GM18526 (cell line): ENCODE results near the gene XRCC1.

Experiments used
- POLR2A ChIP-seq: IDR thresholded peaks from 3 replicates; pipeline ENCODE4 v1.6.1; 2011; ENCODE audit not compliant: insufficient read length; ENCODE audit errors: extremely low read depth

The XRCC1 gene

DNA sequence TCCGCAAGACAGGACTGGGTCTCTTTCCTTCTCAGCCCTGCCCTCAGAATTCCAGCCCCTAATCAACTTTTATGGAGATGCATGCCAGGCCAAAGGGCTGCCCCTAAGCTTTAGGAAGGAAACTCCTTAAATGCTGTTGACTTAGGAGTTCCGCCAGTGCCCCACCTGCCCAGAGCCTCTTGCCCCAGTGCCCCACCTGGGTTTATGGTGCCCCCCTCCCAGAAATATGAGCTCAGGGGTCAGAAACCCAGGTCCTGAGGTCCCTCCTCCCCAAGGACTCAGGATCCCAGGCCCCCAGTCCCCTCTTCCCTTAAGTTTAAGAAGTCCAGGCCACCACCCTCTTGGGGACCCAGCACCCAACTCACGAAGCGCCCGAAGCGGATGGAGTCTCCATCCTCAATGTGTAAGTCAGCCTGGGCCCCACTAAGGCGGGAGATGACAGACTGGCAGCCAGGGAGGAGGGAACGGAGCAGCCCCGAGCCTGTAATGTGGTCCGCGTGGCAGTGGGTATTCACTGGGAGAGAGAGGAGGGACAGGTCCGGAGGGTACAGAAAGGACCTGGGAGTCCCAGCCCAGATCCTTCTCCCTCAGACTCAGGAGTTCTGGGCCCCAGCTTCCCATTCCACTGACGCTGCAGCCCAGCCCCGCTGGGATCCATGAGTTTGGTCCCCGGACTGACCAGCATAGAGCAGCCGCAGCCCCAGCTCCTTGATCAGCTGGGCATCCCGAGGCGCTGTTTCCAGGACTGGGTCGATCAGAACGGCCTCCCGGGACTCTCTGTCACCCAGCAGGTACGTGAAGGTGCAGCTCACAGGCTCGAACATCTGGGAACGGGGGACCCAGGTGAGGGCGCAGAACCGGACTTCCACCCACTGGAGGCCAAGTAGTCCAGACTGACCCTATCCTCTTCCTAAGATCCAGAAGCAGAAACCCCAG is 49.2 kb downstream of the XRCC1 start:
- TF ChIP-seq POLR2A: no peak

DNA sequence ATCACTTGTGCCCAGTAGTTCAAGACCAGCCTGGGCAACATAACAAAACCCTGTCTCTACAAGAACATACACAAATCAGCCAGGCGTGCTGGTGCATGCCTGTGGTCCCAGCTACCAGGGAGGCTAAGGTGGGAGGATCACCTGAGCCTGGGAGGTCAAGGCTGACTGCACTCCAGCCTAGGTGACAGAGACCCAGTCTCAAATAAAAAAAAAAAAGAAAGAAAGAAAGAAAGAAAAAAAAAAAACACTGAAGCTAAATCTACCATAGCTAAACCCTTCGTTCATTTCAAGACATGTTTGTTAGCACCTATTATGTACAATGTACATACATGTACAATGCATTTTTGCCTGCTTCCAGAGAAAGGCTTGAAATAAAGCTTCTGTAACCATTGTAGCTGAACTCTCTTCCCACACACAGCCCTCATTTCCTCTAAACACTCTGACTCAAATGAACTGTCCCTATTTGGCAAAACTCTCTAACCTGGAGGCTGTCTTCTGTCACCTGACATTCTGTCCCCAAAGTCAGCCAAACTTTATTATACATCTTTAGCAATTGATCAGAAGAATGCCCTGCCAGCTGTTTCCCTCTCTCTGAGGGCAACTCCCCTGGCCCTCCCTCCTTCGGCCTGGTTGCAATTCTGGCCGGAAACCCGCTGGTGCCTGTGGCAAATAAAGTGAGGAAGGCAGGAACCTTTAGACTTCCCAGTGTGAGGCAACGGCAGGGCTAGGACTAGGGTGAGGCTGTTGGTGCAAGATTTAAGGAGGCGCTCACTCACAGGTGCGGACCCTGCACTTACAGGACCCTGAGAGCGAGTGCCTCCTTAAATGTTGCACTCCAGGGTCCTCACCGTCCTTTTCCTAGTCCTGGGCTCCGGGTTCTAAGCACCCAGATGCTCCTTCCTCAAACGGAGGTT is 50.1 kb downstream of the XRCC1 start:
- TF ChIP-seq POLR2A: no peak

DNA sequence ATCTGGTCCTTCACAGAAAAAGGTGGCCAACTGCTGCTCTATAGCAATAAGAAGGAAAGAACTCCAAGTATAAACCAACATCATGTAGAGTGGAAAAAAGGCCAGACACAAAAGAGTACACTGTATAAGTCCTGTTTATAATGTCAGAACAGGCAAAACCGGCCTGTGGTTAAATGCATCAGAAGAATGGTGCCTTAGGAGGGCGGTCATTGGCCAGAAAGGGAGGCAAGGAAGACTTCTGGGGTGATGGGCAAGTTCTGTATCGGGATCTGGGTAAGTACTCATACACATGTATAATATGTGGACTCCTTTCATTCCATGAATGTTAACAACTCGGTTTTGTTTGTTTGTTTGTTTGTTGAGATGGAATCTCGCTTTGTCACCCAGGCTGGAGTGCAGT is 52.4 kb downstream of the XRCC1 start:
- TF ChIP-seq POLR2A: no peak

DNA sequence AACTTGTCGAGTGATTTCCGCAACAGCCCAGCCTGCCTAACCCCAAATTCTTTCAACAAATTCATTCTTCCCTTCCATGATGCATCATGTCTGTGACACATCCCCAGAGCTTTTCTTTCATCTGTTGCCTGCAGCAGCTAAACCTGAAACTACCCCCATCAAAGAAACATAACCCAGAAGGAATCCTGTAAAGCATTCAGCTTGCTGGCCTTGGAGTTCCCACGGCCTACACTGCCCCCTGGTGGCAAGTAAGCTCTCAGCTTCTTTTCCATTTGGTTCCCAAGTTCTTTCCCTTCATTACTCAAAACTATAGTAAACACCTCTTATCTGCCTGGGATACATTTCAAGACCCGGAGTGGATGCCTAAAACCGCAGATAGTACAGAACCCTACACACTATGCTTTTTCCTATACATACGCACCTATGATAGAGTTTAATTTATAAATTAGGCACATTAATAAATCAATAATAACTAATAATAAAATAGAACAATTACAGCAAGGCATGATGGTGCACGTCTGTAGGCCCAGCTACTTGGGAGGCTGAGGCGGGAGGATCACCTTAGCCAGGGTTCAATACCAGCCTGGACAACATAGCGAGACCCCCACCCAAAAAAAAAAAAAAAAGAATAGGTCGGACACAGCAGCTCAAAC is 55.8 kb downstream of the XRCC1 start:
- no peak for TF ChIP-seq POLR2A

DNA sequence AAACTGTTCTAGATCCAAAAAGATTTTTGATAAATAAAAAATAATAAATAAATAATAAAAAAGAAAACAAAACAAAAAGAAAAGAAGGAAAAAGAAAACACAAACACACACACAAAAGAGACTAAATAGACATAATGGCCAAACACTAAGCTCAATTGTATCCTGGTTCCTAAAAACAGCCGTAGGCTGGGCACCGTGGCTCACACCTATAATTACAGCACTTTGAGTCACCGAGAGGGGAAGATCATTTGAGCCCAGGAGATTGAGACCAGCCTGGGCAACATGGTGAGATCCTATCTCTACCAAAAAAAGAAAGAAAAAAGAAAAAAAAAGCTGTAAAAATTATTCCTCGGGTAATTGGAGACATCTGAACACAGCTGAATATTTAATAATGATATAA is 57.3 kb downstream of the XRCC1 start:
- TF ChIP-seq POLR2A: no peak

DNA sequence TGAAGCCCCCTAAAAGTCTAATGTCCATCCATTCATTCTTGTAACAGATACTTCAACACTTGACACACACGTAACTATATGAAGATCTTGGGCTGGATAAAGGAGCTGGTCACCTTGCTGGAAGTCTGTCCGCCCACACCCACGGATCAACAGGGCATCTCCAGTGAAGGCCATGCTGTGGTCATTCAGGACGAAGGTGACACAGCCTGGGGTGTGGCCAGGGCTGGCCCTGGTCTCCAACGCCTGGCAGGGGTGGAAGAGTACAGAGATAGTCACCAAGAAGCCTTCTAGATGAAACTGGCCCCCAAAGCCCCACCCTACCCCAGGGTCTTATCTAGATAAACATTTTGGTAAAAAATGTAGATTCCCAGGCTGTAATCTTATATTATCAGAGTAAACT is 64.0 kb downstream of the XRCC1 start:
- no peak for TF ChIP-seq POLR2A

DNA sequence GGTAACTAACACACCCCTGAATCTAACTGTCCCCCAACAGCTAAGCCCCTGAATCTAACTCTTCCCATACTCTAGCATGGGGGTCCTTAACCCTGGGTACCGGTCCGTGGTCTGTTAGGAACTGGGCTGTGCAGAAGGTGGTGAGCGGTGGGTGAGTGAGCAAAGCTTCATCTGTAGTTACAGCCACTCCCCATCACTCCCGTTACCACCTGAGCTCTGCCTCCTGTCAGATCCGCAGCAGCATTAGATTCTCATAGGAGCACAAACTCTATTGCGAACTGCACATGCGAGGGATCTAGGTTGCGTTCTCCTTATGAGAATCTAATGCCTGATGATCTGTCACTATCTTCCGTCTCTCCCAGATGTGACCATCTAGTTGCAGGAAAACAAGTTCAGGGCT is 64.6 kb downstream of the XRCC1 start:
- TF ChIP-seq POLR2A: no peak

DNA sequence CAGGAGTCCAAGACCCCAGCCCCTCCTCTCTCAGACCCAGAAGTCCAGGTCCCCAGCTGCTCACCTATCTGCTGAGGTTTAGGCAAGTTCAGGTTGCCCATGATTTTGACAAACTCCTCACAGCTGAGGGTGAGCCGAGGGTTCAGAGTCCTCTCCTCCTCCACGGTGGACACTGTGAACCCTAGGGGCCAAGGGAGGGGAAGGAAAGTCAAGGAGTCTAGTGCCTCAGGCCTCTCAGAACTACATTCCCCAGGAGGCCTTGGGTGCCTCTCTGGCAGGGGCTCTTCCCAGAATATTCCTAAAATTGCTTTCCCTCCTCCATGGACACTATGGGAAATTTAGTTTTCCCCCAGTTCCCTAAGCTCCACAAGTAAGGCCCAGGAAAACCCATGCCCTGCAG is 67.4 kb downstream of the XRCC1 start:
- TF ChIP-seq POLR2A: no peak

DNA sequence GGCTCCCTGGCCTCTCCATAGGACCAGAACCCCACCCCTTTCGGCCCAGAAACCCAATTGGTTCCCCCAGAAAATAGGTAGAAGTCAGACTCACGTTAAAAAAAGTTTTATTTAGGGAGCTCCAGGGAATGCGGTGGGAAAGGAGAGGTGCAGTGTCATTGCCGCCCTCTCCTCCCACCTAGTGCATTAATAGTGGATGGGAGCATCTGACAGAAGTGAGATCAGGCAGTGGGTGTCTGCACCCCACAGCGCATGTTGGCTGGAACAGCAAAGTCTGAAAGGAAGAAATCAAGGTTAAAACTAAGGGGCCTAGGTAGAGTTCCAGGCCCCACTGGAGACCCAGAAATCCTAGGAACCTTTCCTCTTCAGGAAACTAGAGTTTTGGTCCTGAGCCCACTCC is 68.7 kb downstream of the XRCC1 start:
- no peak for TF ChIP-seq POLR2A

DNA sequence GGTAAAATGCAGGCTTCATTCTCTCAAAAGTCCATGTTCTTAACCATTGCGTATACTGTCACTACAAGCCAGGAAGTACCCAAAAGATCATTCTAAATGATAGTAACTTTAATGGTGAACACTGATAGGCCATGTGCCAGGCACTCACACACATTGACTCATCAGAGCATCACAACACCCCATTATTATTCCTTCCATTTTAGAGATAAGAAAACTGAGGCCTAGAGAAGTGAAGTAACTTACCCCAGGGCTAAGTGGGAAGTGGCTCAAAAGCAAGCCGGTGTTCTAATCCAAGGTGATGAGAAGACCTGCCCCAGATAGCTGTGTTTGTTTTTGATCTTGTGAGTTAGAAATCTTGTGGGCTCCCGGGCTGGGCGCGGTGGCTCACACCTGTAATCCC is 69.4 kb downstream of the XRCC1 start:
- no peak for TF ChIP-seq POLR2A

DNA sequence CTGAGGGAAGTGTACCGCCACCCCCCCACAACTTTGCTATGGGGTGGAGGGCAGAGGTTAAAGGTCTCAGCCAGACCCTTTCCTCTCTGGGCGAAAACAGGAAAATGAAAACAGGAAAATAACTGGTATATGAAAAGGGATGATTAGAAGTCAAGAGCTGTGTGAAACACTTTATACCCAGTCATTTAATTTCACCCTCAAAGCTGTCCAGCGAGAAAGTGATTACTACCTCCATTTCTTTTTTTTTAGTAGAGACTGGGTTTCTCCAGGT is 70.2 kb downstream of the XRCC1 start:
- no peak for TF ChIP-seq POLR2A

DNA sequence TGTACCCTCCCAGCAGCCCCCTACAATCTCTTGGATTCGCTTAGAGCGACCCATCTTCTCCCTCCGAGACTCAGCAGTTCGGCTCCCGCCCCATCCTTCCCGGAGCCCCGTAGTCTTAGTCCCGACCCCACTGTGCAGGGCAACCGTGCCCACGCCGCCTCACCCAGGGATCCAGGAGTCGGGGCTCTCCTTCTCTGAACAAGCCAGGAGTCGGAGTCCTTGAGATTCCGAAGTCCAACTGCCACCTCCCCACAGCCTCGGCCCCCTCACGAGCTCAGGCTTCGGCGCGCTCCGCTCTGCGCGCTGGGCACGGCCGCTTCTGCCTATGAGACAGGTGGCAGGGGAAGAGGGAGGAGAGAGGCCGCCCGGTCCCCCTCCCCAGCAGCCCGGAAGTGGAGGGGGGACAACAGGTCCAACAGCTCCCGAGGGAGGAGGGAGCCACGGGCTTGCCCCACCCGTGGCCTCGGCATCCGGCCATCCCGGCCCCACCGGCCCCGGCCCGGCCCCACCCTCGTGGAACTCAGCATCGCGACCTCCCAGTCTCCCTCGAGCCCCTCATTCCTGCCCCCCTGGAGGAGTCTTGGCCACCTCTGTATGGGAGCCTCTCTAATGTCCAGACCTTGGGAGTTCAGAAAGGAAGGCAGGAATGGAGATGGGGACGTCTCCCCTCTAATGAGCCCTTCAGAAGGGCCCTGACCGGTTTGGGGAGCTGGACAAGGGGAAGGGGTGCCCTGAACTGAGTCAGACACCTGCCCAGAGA is 70.7 kb downstream of the XRCC1 start, which contains the start of gene PHLDB3:
Gene PHLDB3 (minus strand): TSS at position 321 of the 760 bp plus-strand sequence. CDS start 628 bp downstream, outside the sequence.
- TF ChIP-seq POLR2A: peak; percentile 7

DNA sequence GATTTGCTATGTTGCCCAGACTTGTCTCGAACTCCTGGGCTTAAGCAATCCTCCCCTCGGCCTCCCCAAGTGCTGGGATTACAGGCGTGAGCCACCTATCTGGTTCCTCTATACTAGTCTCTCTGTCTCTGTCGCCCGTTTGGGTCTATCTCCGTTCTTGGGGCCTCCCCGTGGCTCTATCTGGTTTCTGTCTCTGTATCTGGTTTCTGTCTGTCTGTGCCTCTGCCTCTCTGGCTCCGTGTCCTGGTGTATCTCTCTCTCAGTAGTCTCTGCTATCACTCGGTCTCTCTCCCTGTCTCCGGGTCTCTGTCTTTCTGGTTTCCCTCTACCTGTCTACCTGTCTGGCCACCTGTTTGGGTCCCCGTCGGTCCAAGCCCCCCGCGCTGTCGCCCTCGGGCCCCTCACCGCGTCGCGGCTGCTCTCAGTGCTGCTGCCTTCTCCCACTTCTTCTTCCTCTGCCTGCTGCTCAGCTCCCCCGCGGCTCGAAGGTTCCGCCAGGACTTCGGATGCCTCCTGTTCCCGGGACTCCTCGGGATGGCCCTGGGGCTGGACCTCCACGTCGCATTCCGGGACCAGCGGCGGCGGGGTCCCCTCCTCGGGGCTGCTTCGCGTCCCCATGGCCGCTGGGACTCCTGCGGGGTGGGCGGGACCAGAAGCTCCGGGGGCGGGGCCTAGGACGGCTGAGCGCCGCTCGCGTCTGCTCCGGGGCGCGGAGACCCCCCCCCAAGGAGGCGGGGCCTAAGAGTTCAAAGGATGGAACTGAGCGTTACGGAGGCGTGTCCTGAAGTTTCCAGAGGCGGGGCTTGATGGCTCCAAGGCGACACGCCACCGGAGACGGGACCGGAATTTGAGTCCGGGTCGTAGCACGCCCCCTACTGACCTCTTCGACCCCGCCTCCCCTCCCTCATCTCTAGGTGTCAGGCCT is 71.6 kb downstream of the XRCC1 start:
- TF ChIP-seq POLR2A: peak; percentile 53
